Endothelial cell of umbilical vein (primary cell): Measurements from ENCODE around the gene ETF1.
"Not testable (repeated sequence)": the region's sequence is repeated elsewhere in the genome, so short reads cannot be mapped to it uniquely, and the experiment has no call there.

Experiments
- CTCF ChIP-seq, 2 donors: IDR thresholded peaks; 1 replicate in 1 of 2; 2 replicates in 1 of 2; pipeline ENCODE4 v1.5.1; 2011; ENCODE audit warnings: low read length in 2 of 2, mild to moderate bottlenecking in 2 of 2, moderate library complexity in 2 of 2, control low read depth in 1 of 2, inconsistent platforms in 1 of 2, low read depth in 1 of 2; ENCODE audit not compliant: insufficient read depth in 1 of 2; ENCODE audit errors: extremely low read depth in 1 of 2
- EZH2 ChIP-seq: IDR thresholded peaks from 2 replicates; pipeline ENCODE4 v1.6.1; 2012; ENCODE audit warnings: borderline replicate concordance, low read depth, mild to moderate bottlenecking, moderate library complexity, low read length, inconsistent platforms; ENCODE audit not compliant: severe bottlenecking
- MAX ChIP-seq: IDR thresholded peaks from 2 replicates; pipeline ENCODE4 v1.6.1; 2011; ENCODE audit not compliant: insufficient read depth, insufficient read length
- POLR2A ChIP-seq: IDR thresholded peaks from 2 replicates; pipeline ENCODE4 v1.6.1; 2012; ENCODE audit warnings: low read depth, mild to moderate bottlenecking, control low read depth, low read length
- POLR2AphosphoS5 ChIP-seq: IDR thresholded peaks from 2 replicates; pipeline ENCODE4 v1.6.1; 2012; ENCODE audit warnings: low read depth, mild to moderate bottlenecking, control low read depth, low read length, moderate library complexity; ENCODE audit not compliant: insufficient read depth

- not testable (repeated sequence) for TF ChIP-seq CTCF (IDR thresholded peaks at IDR 0.05; ENCODE audit: extremely low read depth in 1 of 2, insufficient read depth in 1 of 2, low read depth in 1 of 2, low read length in 2 of 2); MAX; POLR2A; POLR2AphosphoS5; EZH2
Measured at GRCh38 chr5:138507485-138507884, 35.6 kb downstream of the ETF1 start.
